ENCODE measurements around the gene TNFAIP8.

GRCh38 chr5:119344231-119344630 is 11.6 kb upstream of the TNFAIP8 start:
- TF ChIP-seq MAX (IDR thresholded peaks at IDR 0.05; ENCODE audit: low read depth) = no peak
- no peak for TF ChIP-seq EP300 (IDR thresholded peaks at IDR 0.05; ENCODE audit: borderline replicate concordance in 1 of 2, low read depth in 1 of 2, low read length in 1 of 2)
- TF ChIP-seq ELF1 (IDR thresholded peaks at IDR 0.05) = no peak
- TF ChIP-seq JUND (IDR thresholded peaks at IDR 0.05) = no peak
- no peak for TF ChIP-seq GATA2 (CRISPR knock-in tag; IDR thresholded peaks at IDR 0.05)
- no peak for TF ChIP-seq CHD2 (IDR thresholded peaks at IDR 0.05; ENCODE audit: low read length, partially characterized antibody)
- TF ChIP-seq FOXJ3 (CRISPR knock-in tag; IDR thresholded peaks at IDR 0.05) = no peak
- TF ChIP-seq FOXM1 (IDR thresholded peaks at IDR 0.05; ENCODE audit: low read depth) = no peak
- TF ChIP-seq USF2 (IDR thresholded peaks at IDR 0.05; ENCODE audit: borderline replicate concordance, low read depth, low read length) = no peak
- TF ChIP-seq POLR2AphosphoS5 (IDR thresholded peaks at IDR 0.05; ENCODE audit: low read depth, low read length) = no peak
- TF ChIP-seq CTCF (IDR thresholded peaks at IDR 0.05) = no peak
- no peak for TF ChIP-seq ZBTB33 (IDR thresholded peaks at IDR 0.05; ENCODE audit: borderline replicate concordance, low read depth)
- TF ChIP-seq EZH2phosphoT487 (IDR thresholded peaks at IDR 0.05; ENCODE audit: borderline replicate concordance, low read depth) = no peak
- no peak for TF ChIP-seq FOSL2 (IDR thresholded peaks at IDR 0.05; ENCODE audit: borderline replicate concordance, low read depth)

Data from SK-N-SH (cell line).